HG03097 (cell line): ENCODE results near the gene HMCN1.

Experiments used
- ATAC-seq: cut with Tn5 transposase; IDR thresholded peaks from one replicate; pipeline ENCODE4 v1.9.1; 2021; ENCODE audit not compliant: unreplicated experiment, low FRiP score

HMCN1 gene

DNA sequence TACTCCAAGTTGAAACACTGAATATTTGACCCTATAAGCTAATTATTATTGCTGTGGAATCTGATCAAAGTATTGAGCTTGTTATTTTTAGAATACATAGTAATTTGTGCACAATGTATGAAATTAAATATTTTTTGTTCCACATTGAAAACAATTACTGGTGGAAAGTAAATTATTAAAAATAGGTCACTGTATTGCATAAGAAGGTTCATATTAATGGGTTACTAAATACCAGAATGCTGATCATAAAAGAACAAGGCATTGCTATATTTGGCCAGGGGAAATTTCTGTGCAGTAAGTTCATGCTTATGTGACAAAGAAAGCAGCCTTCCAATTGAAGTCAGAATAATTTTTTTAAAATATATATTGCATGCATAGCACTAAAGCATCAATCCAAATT is 481.4 kb downstream of the HMCN1 start:
- no peak for ATAC-seq

DNA sequence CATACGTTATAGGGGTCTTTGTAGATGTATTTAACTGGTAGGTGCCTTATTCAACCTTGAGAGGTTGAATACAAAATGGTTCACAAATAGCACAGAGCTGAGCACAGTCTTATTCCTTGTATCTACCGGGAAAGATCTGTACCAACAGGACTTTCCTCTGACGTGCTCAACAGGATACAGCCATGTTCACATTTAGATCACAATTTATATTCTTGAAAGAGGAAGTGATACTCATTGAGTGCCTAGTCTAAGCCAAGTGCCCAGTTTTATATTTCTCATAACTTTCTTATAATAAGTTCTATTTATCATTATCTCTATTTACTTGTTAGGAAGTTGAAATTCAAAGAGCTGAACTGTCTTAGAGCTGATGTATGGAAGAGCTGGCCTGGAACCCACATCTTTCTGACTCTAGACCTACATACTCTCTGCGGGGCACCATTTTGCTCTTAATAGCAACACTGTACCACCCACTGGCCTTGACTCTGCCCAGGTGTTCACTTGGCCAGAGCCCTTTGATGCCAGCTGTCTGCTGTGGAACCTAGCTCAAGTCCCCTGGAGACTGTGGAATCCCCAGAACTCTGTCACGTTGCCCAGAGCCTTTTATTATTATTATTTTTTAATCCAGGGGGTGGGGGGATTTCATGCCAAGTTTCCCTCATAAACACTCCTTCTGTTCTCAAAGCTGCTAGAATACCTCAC is 484.6 kb downstream of the HMCN1 start:
- ATAC-seq = no peak

DNA sequence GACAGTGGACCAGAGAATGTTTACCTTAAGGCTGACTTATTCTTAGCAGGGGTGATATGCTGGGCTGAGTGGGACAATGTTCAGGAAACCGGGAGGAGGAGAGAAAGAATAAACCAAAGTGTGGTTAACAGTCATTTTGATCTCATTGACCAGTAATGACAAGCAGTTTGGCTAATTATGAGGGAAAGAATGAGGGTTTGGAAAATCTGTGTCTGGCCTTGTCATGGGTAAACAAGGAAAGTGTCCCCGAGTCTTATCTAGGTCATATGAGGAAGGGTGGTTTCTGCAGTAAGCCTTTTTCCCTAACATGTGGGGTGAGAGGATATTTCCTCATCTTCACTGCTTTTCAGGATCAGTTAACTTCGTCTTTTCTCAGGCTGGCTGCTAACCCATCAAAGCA is 485.9 kb downstream of the HMCN1 start:
- no peak for ATAC-seq

DNA sequence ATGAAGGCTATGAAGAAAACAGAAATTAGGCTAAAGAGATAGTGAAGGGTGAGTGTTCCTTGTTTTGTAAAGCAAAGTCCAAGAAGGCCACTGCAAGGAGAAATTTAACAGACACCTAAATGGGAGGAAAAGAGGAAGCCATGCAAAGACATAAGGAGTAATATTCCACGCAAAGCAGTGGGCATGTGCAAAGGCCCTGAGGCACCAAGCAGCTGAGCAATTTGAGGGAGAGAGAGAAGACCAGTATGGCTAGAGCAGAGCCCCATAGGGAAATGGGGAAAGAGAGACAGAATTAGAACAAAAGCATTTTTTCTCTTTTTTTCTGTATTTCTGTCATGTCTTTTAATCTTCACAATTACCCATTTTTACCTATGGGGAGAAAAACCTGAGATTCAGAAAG is 486.7 kb downstream of the HMCN1 start:
- ATAC-seq = no peak

DNA sequence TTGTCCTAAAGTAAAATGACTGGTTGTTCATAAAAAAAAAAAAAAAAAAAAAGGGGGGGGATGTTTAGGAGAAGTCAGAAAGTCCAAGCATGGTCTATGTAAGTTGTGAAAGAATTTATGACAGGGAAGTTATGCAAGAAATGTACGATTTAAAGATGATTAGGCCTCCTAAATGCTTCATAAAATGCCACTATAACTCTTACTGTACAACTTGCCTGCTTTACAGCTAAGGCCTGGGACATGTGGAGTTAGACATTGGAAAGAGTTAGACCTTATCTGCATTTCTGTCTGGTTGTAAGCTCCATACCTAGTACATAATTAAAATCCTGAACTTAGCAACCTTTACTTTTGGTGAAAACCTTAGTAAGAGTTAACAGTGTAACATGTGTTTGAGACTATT is 490.9 kb downstream of the HMCN1 start:
- no peak for ATAC-seq

DNA sequence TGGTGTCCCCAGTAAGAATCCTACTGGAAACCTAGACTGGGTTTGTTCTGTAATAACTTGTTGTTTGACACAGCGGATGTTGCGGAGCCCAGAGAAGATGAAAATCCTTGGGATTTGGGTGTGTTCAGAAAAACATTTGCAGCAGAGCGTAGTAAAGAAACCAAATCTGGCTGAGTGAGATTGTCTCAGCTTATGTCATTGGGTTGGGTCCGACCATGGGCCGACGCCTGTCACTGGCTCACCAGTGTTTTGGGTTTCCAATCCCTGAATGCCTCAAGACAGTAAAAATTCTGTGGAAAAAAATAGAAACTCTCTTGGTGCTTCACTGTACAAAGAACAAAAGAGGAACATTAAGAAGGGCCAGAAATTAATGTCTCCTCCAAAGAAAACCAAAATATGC is 494.6 kb downstream of the HMCN1 start:
- ATAC-seq = no peak

DNA sequence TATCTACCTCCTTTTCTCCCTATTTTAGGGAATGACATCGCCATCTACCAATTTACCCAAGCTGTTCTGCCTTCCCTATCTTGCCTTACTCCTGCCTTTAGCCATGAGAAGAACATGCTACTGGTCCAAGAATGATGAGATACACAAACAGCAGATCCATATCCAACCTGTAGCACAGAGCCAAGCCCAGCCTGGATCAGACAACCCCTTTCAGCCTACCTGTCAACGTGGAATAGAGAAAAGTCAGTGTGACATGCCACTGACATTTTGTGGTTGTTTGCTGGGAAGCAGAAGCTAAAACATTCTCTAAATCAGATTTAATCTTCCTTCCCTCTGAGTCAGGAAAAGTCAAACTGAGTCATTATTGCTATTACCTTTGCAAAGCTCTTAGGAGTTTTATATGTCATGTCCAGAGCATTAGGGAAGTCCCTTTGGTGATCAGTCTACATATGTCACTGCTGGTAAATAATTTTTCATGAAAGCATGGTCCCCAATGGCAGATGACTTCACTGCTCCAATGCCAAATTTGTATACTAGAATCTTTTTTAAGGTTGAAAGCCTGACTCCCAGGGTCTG is 497.8 kb downstream of the HMCN1 start:
- no peak for ATAC-seq

DNA sequence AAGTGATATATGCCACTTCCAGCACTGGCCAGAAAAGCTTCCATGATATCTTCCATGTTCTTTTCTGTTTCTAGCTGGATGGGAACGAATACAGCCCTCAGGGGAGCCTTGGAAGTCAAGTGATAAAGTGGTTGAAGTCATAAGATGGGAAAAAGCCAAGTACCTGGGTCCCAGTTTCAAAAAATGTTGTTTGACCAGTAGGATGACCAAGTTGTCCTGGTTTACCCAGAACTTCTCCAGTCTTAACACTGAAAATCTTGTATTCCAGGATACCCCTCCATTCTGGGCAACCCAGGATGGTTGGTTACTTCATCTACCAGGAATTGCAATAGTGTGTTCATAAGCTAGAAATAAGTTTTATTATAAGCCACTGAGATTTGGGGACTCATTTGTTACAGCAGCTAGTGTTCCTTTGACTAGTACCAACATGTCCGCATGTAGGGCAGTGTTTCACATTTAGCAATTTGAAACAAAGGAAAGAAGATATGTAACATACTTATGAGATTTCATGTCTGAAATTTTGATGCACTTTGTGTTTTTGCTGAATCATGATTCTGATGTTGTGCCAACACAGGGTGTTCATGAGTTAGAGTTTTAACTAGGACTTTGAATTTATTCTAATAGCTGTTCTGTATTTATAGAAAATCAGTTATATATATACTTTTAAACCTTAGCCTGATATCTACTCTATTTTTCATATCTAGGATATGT is 500.9 kb downstream of the HMCN1 start:
- no peak for ATAC-seq

DNA sequence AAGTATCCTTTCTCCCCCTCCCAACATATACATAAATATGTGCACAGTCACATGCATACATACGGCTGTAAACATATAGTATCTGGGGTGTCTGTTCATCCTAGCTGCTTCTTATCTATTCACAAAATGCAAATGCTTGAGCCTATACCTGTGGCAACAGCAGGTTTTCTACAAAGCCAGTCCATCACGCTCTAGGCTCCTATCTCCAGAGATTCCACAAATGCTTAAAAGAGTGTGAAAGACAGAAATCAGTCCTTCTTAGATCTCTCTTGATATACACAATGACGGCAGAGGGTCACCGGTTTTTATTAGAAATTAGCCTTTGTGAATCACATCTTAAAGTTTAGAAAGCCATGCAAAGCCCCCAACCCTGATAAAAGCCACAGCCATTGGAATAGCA is 501.5 kb downstream of the HMCN1 start:
- no peak for ATAC-seq

DNA sequence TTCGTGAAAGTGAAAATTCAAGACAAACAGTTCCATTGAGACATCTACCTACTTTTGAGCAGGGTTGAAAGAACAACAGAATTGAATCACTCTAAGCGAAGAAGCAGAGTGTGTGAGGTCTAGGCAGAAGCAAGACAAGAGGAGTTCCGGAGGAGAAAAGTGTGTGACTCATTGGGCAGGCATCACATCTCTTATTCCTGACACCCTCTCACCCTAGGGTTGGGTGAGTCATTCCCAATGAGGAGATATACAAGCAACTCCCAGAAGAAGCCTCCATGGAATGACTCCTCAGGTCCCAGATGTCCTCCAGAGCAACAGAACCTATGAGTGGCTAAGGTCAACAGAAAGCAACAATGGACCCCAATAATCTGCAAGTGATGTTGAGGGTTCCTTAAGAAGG is 502.7 kb downstream of the HMCN1 start:
- no peak for ATAC-seq

DNA sequence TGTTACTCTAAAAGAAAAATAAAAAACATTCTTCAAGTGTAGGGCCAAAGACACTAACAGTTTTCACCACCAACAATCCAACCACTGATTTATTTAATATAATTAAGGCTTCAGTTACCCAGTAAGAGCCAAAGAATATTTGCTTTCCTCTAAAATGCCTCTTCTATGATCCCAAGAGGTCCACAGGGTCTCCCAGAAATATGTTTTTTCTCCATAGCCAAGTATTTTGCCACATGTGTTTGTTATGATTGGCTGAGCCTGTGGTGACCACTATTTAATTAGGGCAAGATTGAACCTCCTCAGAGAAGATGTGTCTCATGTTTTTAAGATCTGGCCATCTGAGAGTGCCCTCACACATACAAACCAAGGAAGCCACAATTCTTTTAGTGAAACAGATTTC is 505.0 kb downstream of the HMCN1 start:
- no peak for ATAC-seq

DNA sequence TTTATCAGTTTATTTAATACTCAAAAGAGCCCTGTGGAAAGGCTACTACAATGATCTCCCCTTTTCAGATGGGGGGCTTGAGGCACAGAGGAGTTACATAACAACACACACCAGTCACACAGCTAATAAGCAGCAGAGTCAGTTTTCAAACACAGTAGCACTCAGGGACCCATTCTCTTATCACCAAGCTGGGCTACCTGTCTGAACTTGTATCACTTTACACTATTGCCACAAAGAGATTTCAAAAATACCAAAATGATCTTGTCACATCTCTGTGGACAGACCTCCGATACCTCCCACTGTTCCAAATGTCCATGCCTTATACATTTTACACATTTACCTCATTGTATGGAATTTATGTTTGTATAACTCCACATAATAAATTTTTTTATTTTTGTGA is 506.2 kb downstream of the HMCN1 start:
- ATAC-seq = no peak
